ENCODE results near the gene DDR2.

The DDR2 gene

DNA sequence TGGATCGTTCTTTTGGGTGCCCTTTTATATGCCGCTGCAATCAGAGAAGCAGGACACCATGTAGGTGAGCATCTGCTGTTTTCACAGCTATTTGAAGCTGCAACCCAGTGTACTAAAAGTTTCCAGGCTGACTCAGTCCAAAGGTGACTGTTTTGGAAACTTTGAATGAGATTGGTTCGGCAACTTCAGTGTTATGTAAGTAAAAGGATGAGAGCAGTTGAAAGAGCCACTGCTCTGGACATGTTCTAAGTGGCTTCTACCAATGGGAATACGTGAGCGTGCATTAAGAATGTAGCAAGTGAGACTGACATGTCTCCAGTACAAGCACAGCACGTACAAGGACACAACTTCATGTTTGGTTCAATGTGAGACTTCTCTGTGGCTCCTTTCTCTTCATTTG, 55.6 kb downstream of the DDR2 start:
- CTCF ChIA-PET: no interaction called here
- no peak for DNase-seq (ENCODE audit: extremely low spot score)
- POLR2A ChIA-PET: no interaction called here
- TF ChIP-seq FOXA1 (IDR thresholded peaks at IDR 0.05): no peak
- no peak for TF ChIP-seq NFRKB (IDR thresholded peaks at IDR 0.05)
- TF ChIP-seq SUZ12 (IDR thresholded peaks at IDR 0.05): no peak
- no peak for TF ChIP-seq HDGF (IDR thresholded peaks at IDR 0.05; ENCODE audit: borderline replicate concordance)
- TF ChIP-seq LEF1 (IDR thresholded peaks at IDR 0.05; ENCODE audit: borderline replicate concordance): no peak
- no peak for TF ChIP-seq CTBP1 (IDR thresholded peaks at IDR 0.05; ENCODE audit: borderline replicate concordance)
- no peak for TF ChIP-seq SP1 (IDR thresholded peaks at IDR 0.05)

DNA sequence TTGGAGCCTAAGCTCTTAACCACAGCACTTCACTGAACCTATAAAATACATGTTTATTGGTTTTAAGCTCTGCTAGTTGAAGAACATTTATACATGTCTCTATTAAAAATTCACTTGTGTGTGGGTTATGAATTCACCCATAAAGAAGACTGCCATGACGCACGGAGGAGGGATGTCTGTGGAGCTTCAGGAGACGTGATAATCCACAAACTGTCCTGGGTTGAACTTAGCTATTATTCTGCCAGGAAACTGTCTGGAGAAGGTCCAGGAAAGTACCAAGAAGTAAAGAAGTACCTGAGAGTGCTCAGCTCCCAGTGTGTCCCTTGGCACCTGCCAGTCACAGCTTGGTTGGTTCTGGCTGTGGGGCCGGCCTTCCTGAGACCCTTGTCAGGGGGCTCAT, 56.3 kb downstream of the DDR2 start:
- ChIA-PET CTCF (no interaction called here), POLR2A (no interaction called here)
- TF ChIP-seq HDGF (IDR thresholded peaks at IDR 0.05; ENCODE audit: borderline replicate concordance) (no peak), LEF1 (IDR thresholded peaks at IDR 0.05; ENCODE audit: borderline replicate concordance) (no peak), ELF4 (IDR thresholded peaks at IDR 0.05) (no peak), SUZ12 (IDR thresholded peaks at IDR 0.05) (no peak), BHLHE40 (IDR thresholded peaks at IDR 0.05; ENCODE audit: borderline replicate concordance) (no peak), FOXM1 (IDR thresholded peaks at IDR 0.05; ENCODE audit: borderline replicate concordance) (no peak), ARNT (IDR thresholded peaks at IDR 0.05) (no peak), NFRKB (IDR thresholded peaks at IDR 0.05) (no peak), FOXA1 (IDR thresholded peaks at IDR 0.05) (no peak)
- TF ChIP-seq, protein P1, sequence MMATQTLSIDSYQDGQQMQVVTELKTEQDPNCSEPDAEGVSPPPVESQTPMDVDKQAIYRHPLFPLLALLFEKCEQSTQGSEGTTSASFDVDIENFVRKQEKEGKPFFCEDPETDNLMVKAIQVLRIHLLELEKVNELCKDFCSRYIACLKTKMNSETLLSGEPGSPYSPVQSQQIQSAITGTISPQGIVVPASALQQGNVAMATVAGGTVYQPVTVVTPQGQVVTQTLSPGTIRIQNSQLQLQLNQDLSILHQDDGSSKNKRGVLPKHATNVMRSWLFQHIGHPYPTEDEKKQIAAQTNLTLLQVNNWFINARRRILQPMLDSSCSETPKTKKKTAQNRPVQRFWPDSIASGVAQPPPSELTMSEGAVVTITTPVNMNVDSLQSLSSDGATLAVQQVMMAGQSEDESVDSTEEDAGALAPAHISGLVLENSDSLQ (IDR thresholded peaks at IDR 0.05): no peak
- DNase-seq (ENCODE audit: extremely low spot score): no peak

DNA sequence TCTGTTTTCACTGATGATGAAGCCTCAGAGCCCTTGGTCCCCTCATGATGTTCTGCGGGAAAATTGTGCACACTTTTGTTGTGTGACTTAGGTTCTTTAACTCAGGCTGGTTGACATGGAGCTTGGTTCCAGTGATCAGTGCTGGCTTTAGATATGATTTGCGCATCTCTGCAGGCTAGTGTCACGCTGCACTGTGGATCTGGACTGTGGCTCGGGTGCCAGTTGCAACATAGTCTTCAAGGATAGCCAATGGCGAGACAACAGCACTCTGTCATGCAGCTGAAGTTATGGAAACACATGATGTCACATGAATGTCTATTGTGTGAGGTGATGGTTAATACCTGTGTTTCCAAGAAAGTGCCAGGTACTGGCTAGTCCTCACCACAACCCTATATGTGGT, 56.7 kb downstream of the DDR2 start:
- no peak for DNase-seq (ENCODE audit: extremely low spot score)
- TF ChIP-seq SUZ12 (IDR thresholded peaks at IDR 0.05): no peak
- TF ChIP-seq FOXM1 (IDR thresholded peaks at IDR 0.05; ENCODE audit: borderline replicate concordance): no peak
- TF ChIP-seq LEF1 (IDR thresholded peaks at IDR 0.05; ENCODE audit: borderline replicate concordance): no peak
- no peak for TF ChIP-seq FOXA1 (IDR thresholded peaks at IDR 0.05)
- TF ChIP-seq CTBP1 (IDR thresholded peaks at IDR 0.05; ENCODE audit: borderline replicate concordance): no peak
- no peak for TF ChIP-seq L3MBTL2 (conservative IDR thresholded peaks at IDR 0.05)
- TF ChIP-seq BHLHE40 (IDR thresholded peaks at IDR 0.05; ENCODE audit: borderline replicate concordance): no peak
- TF ChIP-seq ELF4 (IDR thresholded peaks at IDR 0.05): no peak
- TF ChIP-seq ZNF384 (IDR thresholded peaks at IDR 0.05): no peak
- POLR2A ChIA-PET: no interaction called here
- CTCF ChIA-PET: no interaction called here

- POLR2A ChIA-PET: interaction anchor here (1.1 kb wide), 1 partner anchor 13 kb away, joined by 4 read pairs; no protein-coding TSS in a partner anchor
- DNase-seq (ENCODE audit: extremely low spot score): no peak
- CTCF ChIA-PET: no interaction called here
- no peak for TF ChIP-seq LEF1 (IDR thresholded peaks at IDR 0.05; ENCODE audit: borderline replicate concordance)
- no peak for TF ChIP-seq ELF4 (IDR thresholded peaks at IDR 0.05)
- TF ChIP-seq, protein P1 (IDR thresholded peaks at IDR 0.05): no peak
- no peak for TF ChIP-seq TARDBP (IDR thresholded peaks at IDR 0.05)
- TF ChIP-seq ZNF384 (IDR thresholded peaks at IDR 0.05): no peak
- no peak for TF ChIP-seq CTBP1 (IDR thresholded peaks at IDR 0.05; ENCODE audit: borderline replicate concordance)
- no peak for TF ChIP-seq L3MBTL2 (conservative IDR thresholded peaks at IDR 0.05)
- no peak for TF ChIP-seq NFRKB (IDR thresholded peaks at IDR 0.05)
- no peak for TF ChIP-seq FOXK2 (IDR thresholded peaks at IDR 0.05)
- no peak for TF ChIP-seq SP1 (IDR thresholded peaks at IDR 0.05)
- TF ChIP-seq FOXM1 (IDR thresholded peaks at IDR 0.05; ENCODE audit: borderline replicate concordance): no peak
- TF ChIP-seq ARNT (IDR thresholded peaks at IDR 0.05): no peak
- no peak for TF ChIP-seq HDGF (IDR thresholded peaks at IDR 0.05; ENCODE audit: borderline replicate concordance)
- TF ChIP-seq BHLHE40 (IDR thresholded peaks at IDR 0.05; ENCODE audit: borderline replicate concordance): no peak
- TF ChIP-seq SUZ12 (IDR thresholded peaks at IDR 0.05): no peak
- no peak for TF ChIP-seq FOXA1 (IDR thresholded peaks at IDR 0.05)
Measured at GRCh38 chr1:162689745-162690671, 57.7 kb downstream of the DDR2 start.

GRCh38 chr1:162690672-162691434, 58.6 kb downstream of the DDR2 start:
- ChIA-PET POLR2A (interaction anchor here (1.1 kb wide), 1 partner anchor 12 kb away, joined by 4 read pairs; no protein-coding TSS in a partner anchor), CTCF (no interaction called here)
- no peak for DNase-seq (ENCODE audit: extremely low spot score)
- TF ChIP-seq L3MBTL2 (conservative IDR thresholded peaks at IDR 0.05) (peak; percentile 38; the same call in 1 of the 2 replicates), ARNT (IDR thresholded peaks at IDR 0.05) (no peak)

GRCh38 chr1:162691999-162692575, 59.8 kb downstream of the DDR2 start:
- no peak for DNase-seq (ENCODE audit: extremely low spot score)
- TF ChIP-seq ARNT (IDR thresholded peaks at IDR 0.05): no peak
- TF ChIP-seq FOXA1 (IDR thresholded peaks at IDR 0.05): no peak
- TF ChIP-seq FOXK2 (IDR thresholded peaks at IDR 0.05): no peak
- TF ChIP-seq, protein P1 (IDR thresholded peaks at IDR 0.05): no peak
- no peak for TF ChIP-seq NFRKB (IDR thresholded peaks at IDR 0.05)
- TF ChIP-seq LEF1 (IDR thresholded peaks at IDR 0.05; ENCODE audit: borderline replicate concordance): no peak
- TF ChIP-seq SP1 (IDR thresholded peaks at IDR 0.05): no peak
- TF ChIP-seq CTBP1 (IDR thresholded peaks at IDR 0.05; ENCODE audit: borderline replicate concordance): no peak
- TF ChIP-seq L3MBTL2 (conservative IDR thresholded peaks at IDR 0.05): no peak
- TF ChIP-seq SUZ12 (IDR thresholded peaks at IDR 0.05): no peak
- no peak for TF ChIP-seq FOXM1 (IDR thresholded peaks at IDR 0.05; ENCODE audit: borderline replicate concordance)
- TF ChIP-seq HDGF (IDR thresholded peaks at IDR 0.05; ENCODE audit: borderline replicate concordance): no peak
- no peak for TF ChIP-seq TARDBP (IDR thresholded peaks at IDR 0.05)
- TF ChIP-seq ELF4 (IDR thresholded peaks at IDR 0.05): no peak
- POLR2A ChIA-PET: no interaction called here
- CTCF ChIA-PET: no interaction called here

Measured in HEK293T (cell line).